Activated CD4-positive, CD25-positive, alpha-beta regulatory T cell treated with anti-CD3 and anti-CD28 coated beads, Interleukin-2, amount 50 U/mL, for 72 hours (primary cell): ENCODE results near the gene FABP1.

Experiments
- DNase-seq: peaks from one replicate; pipeline ENCODE4 v3.0.0; 2021

FABP1 gene

DNA sequence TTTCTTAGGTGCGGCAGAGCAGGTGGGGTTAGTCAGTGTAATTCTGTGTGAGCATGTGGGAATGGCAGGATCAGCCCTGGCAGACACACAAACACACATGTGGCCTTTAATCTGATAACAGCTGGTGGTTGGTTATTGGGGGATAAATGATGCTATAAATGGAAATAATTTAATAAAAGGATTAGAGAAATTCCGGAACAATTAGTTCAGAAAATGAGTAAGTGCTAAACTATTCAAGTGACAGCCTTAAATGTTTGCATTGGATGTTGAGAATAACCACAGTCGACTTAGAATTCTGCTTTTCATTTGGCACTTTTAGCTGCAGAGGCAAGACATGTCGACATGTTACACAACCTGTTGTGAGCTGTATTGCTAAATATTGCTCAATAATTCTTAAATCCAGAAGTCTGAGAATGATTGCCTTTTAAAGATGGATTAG, 53.0 kb downstream of the FABP1 start:
- DNase-seq = no peak

DNA sequence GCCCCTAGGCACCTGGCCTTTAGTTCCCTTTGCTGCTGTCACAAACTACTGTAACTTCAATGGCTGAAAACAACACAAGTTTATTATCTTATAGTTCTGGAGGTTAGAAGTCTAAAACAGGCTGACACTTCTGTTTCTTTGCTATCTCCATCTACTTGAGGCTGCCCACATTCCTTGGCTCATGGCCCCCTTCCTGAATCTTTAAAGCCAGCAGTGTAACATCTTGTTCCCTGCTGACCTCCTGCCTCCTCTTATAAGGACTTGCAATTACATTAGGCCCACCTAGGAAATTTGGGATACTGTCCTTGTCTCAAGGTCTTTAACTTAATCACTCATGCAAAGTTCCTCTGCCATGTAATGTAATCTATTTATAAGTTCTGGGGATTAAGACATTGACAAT, 53.7 kb downstream of the FABP1 start:
- no peak for DNase-seq
